Glomerular endothelial cell (primary cell): ENCODE results near the gene RXRA. TPM values are rescaled to one million over a fixed set of nuclear protein-coding genes. Genes with fewer than 3 reads are reported as not detected.

ENCODE experiments used
- DNase-seq: peaks from one replicate; pipeline ENCODE4 v3.0.0-alpha.2; 2011; ENCODE audit warnings: low read depth, low spot score; ENCODE audit errors: extremely low read depth
- total RNA-seq: library from RNA; depleted of rRNA; stranded (reverse); fragments of >200 nt; gene quantifications from 2 replicates; pipeline ENCODE4 v1.2.3, GENCODE V29; 2015

Gene RXRA
- total RNA-seq, 1 donor from 2014 or later = 29.2 TPM

DNA sequence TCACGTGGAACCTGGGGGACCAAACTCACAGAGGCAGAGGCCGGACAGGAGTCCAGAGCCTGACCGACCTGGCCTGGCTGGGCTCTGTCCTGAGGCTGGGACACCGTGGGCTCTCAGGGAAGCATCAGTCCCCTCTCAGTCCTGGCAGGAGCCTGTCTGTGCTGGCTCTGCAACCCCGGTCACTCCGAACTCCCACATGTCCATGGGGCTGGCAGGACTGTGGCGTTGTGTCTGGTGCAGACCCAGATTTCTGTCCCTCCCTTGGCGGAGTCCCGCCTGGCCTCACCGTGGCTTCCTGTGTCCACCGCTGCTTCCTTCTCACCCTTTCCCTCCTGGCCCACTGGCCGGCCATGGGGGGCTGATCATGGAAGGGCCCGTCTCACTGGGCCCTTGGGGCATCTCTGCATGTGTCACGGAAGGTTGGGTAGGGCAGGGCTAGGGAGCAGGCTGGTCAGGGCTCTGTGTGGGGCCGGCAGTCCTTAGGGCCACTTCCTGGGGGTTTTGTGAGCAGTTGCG is 68.8 kb downstream of the RXRA start:
- no peak for DNase-seq

DNA sequence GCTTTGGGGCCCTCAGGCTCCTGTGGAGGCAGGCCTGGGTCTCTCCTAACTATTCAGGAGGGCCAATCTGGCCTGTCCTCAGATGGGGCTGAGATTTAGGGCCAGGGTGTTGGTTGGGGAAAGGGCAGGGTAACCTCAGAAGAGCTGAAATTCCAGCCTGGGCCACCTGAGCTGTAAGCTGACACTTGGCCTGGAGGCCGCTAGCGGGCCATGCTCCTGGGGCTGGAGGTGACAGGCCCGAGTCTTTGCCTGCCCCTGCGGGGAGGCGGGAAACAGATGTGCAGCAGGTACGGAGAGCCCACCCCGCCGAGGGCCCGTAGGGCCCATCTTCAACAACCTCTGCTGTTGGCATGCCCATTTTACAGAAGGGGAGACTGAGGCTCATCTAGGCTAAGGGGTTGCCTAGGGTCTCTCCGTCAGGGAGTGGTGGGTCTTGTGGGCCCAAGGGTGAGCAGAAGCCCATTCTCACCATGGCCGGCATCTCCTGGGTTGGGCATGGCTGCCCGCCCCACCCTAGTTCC is 69.5 kb downstream of the RXRA start:
- no peak for DNase-seq

DNA sequence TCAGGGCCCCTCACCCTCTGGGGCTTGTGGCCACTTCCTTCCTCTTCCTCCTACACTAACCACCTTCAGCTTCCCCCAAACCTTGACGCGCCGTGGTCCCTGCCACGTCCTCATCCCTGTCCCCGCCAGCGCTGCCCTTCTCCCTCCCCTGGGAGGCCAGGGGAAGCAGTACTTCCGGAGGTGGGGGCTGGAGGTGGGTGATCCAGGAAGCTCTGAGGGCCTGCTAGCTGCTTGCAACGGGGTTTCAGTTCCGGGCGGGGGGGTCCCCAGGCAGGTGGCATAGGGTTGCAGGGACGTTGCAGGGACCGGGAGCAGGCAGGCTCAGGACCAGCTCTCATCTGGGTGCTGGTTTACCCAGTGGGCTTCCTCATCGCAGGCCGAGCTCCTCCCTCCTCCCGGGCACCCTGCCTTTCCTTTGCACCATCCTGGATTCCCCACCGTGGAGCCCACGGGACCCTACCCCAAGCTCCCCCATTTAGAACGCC is 70.0 kb downstream of the RXRA start:
- DNase-seq = no peak

DNA sequence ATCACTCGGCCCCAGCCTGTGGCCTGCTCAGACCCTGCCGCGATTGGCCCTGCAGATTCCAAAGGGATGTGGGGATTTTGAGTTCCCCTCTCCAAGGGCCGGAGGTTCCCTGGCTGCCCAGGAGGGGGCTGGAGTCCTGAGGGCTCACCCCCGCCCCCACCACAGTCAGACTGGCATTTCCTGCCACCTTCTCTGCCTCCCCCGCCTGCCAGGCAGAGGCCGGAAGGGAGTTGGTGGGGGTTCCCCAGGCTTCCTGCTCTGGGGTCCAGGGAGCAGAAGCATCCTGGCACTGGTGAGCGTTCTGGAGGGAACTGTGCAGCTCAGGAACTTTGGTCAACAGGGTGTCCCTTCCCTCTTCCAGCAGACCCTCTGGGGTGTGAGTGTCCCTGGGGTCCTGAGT is 70.6 kb downstream of the RXRA start:
- no peak for DNase-seq

DNA sequence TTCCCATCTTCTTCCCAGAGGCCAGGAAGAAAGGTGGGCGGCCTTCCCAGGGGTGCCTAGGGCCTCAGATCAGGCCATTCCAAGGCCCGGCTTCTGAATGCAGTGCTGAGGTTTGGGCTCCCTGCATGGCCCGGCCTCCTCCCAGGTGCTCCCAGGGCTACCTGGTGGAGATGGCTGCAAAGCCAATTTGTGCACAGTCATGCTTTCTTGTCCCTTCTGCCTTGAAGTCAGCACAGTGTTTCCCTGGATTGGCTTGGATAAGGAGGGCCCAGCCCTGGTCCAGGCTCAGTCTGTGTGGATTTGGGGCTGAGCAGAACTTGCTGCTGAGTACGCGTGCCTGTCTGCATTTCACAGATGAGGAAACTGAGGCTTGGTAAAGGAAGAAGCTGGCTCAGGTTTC is 72.5 kb downstream of the RXRA start:
- DNase-seq = no peak

DNA sequence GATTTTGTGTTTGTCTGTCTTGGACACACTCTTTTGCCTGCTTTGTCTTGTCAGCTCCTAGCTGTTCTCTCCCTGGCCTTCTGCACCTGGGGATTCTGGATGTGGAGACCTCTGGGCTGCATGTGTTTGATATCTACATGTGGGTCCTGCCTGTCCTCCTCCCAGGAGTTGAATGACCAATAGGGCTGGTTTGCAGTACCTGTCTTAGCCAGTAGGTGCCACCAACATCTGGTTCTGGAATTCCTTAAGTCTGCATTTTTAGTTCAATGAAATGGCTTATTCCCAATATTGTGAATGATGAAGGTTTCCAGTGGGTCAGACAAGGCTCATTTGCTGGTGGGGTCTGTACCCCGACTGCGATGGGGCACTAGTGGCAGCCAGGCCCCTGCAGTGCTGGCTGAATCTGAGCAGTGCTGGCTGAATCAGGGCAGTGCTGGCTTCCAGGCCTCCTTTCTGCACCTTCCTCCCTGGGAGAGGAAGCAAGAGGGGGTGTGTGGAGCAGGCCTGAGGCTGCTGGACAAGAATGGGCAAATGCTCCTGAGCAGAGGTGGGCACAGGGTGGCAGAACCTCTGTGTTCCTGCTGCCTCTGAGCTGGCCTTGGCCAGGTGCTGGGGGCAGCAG is 73.3 kb downstream of the RXRA start:
- no peak for DNase-seq

DNA sequence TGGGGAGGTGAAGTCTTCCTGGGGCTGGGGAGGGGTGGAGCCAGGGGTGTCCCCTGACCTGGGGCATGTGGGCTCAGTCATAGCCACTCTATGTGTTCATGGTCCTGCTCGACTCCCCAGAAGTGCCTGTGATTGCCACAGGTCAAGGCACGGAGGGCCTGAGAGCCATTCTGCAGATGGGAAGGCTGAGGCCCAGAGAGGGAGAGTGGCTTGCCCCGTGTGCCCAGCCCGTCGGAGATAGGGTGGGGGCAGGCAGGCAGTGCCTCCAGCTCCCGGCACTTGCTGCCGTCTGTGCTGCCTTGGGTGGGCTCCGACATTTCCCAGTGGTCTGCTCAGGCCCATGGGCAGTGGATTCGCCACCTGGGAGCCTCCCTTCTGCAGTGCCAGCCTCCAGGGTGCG is 74.0 kb downstream of the RXRA start:
- DNase-seq = no peak

DNA sequence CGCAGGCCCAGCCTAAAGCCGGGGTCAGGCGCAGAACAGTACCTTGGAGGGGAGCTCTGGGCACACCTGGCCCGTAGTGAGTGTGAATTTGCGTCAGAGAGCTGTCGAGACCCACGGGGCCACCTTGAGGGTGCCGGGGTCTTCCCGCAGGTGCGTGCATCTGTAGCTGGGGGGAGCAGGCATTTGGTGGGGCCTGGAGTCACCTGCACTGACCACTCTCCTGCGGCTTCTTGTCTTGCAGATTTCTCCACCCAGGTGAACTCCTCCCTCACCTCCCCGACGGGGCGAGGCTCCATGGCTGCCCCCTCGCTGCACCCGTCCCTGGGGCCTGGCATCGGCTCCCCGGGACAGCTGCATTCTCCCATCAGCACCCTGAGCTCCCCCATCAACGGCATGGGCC is 75.1 kb downstream of the RXRA start:
- DNase-seq = no peak

DNA sequence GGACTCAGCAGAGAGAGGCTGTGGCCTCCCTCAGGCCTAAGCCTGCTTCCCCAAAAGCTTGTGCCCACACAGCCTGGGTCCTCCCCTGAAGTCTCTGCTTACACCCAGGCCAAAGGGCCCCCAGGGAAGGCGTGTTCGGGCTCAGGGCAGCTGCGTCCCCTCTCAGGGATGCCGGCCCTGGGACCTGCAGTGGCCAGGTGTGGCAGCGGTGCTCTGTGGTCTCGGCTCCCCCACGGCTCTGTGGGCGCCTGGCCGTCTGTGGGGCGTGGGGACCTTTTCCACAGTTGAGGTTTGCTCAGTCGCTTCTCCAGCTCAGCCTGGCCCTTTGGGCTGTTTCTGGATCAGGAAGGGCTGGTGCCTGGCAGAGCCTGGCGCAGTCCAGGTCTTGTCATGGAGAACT is 75.9 kb downstream of the RXRA start:
- no peak for DNase-seq

DNA sequence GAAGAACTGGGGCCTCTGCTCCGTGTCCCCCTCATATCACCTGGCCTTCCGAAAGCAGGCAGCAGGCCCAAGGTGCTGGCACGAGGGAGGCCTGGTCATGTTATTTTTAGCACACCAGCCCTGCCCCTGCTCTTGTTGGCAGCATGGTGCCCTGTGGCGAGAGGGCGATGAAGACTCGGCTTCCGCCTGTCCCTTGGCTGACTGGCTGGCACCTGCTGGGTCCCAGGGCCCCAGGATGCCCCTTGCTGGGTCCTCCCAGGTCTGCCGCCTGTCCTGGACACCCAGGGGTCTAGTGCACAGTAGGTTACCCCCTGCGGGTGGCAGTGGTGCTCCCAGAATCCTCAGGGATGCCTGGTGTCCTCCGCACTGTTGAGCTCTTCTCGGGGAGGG is 77.0 kb downstream of the RXRA start:
- no peak for DNase-seq

DNA sequence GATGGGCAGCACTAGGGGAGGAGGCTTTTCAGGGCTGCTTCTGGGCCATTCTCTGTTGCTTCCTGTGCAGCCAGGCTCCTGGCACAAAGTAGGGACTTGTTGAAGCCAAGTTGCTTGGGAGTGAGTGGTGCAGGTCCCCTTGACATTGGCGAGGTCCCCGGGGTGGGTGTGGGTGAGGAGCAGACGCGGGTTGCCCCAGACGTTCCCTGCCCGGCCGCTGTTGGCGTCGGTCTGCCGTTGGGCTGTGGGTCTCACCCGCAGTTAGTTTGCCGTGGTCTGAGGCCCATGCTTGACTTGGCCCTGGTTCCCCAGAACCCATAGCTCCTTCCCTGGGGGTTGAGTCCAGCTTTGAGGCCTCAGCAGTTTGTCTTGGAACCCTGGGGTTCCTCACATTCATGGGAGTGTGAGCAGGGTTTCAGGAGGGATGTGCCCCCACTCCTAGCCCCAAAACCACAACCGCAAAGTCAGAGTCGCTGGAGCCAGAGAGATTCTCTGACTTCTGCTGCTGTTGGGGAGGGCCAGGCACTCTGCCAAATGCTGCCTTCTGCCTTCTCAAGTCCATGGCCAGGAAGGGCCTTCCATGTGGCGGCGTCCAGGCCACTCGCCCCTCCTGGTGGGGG is 77.5 kb downstream of the RXRA start:
- no peak for DNase-seq

DNA sequence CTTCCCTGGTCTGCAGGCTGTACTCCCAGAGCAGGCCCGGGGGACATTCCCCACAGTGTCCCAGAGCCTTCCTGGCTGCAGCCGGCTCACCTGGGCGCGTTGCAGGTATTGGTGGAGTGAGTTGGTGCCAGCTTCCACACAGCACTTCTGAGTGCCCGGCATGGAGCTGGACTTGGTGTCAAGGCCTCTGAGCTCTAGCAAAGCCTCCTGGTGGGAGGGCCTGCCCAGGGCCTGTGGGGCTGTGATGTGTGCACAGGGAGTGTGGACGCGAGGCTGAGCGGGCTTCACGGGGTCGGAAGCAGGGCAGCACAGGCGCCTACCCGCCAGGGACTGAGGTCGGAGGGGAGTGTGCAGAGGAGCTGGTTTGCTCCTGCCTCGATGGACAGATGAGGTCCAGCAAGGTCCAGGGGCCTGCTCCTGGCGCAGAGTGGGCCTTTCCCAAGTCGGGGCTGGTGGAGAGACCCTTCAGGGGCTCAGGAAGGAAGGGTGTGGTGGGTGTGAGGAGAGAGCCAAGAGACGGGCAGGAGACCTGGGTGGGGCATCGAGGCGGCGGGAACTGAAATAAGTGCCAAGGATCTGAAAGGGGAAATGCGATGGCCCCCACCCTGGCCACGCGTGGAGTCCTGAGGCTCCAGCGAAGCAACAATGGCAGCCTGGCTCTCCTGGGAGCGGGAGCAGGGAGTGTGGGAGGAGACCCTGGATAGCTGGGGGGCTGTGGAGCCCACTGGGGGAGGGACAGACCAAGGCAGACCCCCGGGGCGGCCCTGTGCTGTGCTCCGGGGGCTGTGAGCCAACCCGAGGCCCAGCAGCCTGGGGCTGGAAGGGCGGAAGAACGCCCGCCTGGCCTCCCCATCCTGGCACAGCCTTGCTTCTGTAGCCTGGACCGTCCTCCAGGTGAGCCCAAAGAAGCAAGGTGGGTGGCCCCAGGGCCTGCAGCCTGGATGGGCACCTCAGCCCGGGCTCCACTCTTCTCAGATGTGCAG is 78.4 kb downstream of the RXRA start:
- DNase-seq = no peak

DNA sequence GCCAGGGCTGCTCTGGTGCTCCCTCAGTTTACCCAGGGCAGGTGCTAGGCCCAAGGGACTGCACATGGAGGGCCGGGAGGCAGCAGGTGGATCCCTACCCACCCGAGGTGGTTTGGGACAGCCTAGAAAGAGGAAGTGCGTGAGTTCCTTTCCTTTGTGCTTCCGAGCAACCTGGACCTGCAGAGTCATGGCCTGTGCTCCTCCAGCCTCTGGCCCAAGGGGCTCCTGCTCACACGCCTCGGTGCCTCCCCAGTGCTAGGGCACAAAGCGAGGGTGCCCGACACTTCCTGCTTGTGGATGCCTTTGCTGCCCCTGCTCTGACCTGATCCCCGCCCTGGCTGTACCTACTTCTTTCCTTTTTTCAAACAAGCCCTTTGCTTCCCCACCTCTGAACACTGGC is 79.3 kb downstream of the RXRA start:
- DNase-seq = no peak

DNA sequence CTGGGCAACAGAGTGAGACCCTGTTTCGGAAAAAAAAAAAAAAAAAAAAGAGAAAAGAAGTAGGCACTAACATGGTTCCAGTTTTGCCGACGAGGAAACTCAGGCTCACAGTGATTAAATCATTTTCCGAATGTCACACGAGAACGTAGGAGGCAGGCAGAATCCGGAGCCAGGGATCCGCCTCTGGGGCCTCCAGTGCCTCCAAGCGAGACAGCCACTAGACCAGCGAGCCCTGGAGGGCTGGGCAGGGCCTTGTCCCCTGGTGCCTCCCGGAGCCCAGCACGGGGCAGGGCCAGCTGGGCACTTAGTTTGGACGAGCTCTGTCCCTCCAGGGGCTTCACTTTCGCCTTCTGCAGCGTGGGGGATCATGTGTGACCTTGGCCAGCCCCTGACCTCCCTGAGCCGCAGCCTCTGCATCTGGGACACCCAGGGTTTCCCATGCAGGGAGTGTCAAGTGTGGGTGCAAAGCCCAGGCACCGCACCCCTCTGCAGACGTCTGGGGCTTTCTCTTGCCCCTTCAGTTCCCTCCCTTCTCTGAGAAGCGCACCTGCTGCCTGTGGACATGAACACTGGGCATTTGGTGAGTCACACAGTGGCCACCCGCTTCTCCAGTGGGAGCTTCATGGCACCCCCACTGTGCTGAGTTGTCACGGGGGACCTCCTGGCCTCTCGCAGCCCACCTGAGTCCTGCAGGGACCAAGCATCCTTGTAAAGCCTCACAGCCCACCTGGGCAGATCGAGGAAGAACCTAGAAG is 80.3 kb downstream of the RXRA start:
- DNase-seq = no peak

DNA sequence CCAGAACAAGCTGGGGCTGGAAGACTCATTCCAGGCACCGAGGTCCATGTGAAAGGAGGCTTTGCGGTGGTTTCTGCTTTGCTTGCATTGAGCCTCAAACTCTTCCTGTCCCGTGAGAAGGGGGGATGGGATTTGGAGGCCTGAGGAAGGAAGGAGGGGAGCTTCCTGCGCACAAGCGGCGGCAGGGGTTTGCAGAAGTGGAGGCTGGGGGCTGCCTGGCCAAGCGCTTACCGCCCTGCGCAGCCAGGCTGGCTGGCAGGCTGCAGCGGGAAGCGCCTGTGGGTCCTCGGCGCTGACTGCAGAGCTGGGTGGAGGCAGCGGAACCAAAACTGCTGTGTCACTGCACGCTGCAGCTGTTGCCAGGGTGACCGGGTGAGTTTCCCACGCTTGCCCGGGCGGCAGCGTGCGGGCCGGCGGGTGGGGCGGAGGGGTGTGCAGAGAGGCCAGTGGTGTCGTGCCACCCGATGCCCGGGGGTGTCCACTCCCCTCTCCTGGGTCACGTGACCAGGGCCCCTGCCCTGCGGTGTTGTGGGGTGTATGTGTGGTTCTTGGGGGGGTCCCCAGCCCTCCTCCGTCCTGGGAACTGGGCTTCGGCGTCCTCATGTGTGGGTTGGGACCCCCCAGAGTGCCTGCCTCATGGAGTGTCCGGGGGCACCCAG is 81.0 kb downstream of the RXRA start:
- DNase-seq = peak; percentile 37

DNA sequence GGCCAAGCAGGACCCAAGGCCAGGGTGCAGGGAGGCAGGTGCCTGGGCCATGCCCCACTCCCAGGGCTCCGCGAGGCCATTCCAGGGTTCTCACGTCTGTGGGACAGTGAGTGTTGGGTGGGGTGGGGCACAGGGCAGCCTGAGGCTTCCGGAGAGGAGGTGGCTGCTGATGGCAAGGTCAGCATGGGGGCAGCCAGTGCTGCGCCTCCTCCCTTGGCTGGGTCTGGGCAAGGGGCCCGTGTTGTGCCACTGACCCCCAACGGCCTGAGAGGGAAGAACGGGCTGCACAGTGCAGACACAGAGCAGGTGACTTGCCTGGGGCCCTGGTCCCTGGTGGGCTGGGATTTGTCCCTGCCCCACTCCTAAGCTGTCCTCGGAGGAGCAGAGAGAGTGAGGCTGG is 82.1 kb downstream of the RXRA start:
- DNase-seq = no peak

DNA sequence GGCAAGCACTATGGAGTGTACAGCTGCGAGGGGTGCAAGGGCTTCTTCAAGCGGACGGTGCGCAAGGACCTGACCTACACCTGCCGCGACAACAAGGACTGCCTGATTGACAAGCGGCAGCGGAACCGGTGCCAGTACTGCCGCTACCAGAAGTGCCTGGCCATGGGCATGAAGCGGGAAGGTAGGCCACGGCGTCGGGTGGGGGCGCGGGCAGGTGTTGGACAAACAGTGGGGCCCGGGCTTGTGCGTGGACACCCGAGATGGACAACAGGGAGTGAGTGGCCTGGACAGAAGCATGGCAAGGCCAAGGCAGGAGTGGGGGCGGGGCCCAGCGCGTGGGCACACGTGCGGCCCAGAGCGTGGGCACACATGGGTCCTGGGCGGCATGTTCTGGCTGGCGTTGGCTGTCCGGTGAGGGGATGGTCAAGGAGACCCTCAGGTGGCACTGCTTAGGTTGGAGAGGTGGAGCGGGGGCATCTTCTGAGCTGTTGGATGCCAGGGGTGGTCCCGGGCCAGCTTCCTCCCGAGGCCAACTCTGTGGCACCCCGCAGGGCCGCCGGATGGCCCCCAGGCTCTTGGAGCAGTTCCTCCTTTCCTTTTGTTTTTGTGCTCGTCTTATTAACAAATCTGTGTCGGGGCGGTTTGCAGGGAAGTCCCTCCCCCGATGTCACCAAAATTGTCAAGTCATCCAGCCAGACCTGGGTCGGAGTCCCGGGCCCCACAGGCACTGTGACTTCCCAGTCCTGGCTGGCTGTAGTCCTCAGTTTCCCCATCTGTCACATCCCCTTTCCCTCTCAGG is 82.9 kb downstream of the RXRA start:
- no peak for DNase-seq

DNA sequence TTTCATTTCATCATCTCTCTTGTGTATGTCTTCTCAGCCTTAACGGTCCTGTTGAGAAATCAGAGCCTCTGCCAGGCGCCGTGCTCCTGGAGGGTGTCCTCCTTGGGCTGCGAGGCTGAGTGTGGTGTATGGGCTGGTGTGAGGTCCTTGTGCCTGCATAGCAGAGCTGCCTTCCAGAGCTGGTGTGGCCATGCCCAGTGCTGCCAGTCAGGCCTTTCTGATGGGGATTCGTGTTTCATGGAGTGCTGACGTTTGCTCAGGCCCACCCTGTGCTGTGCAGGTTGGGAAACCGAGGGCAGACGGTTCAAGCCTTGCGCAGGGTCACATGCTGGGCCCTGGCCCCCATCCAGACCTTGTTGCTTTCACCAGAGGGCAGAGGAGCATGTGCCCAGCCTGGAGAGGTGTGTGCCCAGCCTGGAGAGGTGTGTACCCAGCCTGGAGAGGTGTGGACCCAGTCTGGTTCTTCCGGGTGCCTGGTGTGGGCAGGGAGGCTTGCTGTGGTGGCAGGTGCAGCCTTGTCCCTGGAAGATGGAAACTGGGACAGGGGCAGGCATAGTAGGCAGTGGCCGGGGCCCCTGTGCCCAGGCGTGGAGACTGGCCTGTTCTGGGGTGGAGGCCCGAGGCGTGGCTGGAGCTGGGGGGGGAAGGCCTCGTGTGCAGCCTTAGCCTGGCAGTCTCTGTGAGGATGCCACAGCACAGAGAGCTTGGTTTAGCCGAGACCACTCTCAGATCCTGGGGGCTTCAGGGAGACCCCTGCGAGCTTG is 84.0 kb downstream of the RXRA start:
- DNase-seq = no peak
